Ishikawa (cell line): ENCODE measurements around the gene ABCC3.

Experiments used
- CEBPB ChIP-seq: IDR thresholded peaks from 2 replicates; pipeline ENCODE4 v1.6.1; 2012
- CREB1 ChIP-seq: IDR thresholded peaks from 2 replicates; pipeline ENCODE4 v1.6.1; 2012; ENCODE audit warnings: low read depth
- EGR1 ChIP-seq: IDR thresholded peaks from 2 replicates; pipeline ENCODE4 v1.6.1; 2012
- EP300 ChIP-seq: IDR thresholded peaks from 2 replicates; pipeline ENCODE4 v1.6.1; 2012; ENCODE audit warnings: borderline replicate concordance
- FOXM1 ChIP-seq: IDR thresholded peaks from 2 replicates; pipeline ENCODE4 v1.6.1; 2012; ENCODE audit warnings: low read depth, borderline replicate concordance
- NFIC ChIP-seq: IDR thresholded peaks from 2 replicates; pipeline ENCODE4 v1.6.1; 2012
- RAD21 ChIP-seq: IDR thresholded peaks from 2 replicates; pipeline ENCODE4 v1.6.1; 2012; ENCODE audit warnings: low read depth
- TAF1 ChIP-seq: IDR thresholded peaks from 2 replicates; pipeline ENCODE4 v1.6.1; 2012; ENCODE audit warnings: low read depth, mild to moderate bottlenecking
- TCF12 ChIP-seq: IDR thresholded peaks from 2 replicates; pipeline ENCODE4 v1.6.1; 2012; ENCODE audit warnings: low read depth
- TEAD4 ChIP-seq: IDR thresholded peaks from 2 replicates; pipeline ENCODE4 v1.6.1; 2012
- YY1 ChIP-seq: IDR thresholded peaks from 2 replicates; pipeline ENCODE4 v1.6.1; 2012; ENCODE audit warnings: low read depth
- ZBTB7A ChIP-seq: IDR thresholded peaks from 2 replicates; pipeline ENCODE4 v1.6.1; 2012; ENCODE audit warnings: low read depth
- TF ChIP-seq, protein P1 (sequence below): IDR thresholded peaks from 2 replicates; pipeline ENCODE4 v1.6.1; 2012; ENCODE audit warnings: low read depth, mild to moderate bottlenecking
- TF ChIP-seq, protein P2 (sequence below): IDR thresholded peaks from 2 replicates; pipeline ENCODE4 v1.6.1; 2012
- TF ChIP-seq, protein P3 (sequence below): IDR thresholded peaks from 2 replicates; pipeline ENCODE4 v1.6.1; 2012

ABCC3 gene

DNA sequence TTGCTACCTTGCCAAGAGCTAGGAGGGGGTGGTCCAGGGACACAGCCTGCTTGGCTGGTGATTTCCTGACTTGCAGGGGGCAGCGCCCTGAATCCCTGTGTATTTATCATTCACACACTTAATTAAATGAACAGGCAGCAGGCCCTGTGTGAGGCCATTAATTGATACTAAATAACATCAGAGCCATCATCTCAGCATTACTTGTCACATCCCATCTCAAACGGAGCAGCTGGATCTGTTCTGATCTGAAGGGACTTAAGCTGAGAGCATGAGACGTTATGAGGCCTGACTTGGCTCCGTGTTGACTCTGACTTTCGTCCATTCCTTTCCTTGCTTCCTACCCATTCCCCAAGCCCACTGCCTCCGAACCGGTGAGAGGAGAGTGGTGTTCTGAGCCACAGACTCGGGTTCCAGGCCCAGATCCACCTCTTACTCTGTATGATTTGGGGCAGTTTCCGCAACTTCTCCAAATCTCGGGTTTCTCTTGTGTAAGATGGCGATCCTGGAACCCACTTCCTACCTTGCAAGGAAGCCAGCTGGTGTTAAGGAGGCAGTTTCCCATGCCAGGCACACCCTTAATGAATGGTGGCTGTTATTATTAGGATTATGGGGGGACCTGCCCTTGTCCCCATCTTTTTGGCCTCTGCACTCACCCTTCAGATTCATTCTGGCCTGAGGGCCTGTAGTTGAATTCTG is 40.4 kb upstream of the ABCC3 start:
- TF ChIP-seq, protein P1, sequence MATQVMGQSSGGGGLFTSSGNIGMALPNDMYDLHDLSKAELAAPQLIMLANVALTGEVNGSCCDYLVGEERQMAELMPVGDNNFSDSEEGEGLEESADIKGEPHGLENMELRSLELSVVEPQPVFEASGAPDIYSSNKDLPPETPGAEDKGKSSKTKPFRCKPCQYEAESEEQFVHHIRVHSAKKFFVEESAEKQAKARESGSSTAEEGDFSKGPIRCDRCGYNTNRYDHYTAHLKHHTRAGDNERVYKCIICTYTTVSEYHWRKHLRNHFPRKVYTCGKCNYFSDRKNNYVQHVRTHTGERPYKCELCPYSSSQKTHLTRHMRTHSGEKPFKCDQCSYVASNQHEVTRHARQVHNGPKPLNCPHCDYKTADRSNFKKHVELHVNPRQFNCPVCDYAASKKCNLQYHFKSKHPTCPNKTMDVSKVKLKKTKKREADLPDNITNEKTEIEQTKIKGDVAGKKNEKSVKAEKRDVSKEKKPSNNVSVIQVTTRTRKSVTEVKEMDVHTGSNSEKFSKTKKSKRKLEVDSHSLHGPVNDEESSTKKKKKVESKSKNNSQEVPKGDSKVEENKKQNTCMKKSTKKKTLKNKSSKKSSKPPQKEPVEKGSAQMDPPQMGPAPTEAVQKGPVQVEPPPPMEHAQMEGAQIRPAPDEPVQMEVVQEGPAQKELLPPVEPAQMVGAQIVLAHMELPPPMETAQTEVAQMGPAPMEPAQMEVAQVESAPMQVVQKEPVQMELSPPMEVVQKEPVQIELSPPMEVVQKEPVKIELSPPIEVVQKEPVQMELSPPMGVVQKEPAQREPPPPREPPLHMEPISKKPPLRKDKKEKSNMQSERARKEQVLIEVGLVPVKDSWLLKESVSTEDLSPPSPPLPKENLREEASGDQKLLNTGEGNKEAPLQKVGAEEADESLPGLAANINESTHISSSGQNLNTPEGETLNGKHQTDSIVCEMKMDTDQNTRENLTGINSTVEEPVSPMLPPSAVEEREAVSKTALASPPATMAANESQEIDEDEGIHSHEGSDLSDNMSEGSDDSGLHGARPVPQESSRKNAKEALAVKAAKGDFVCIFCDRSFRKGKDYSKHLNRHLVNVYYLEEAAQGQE, result no peak
- no peak for TF ChIP-seq TEAD4
- TF ChIP-seq TAF1, result no peak
- TF ChIP-seq ZBTB7A, result no peak
- TF ChIP-seq, protein P2, sequence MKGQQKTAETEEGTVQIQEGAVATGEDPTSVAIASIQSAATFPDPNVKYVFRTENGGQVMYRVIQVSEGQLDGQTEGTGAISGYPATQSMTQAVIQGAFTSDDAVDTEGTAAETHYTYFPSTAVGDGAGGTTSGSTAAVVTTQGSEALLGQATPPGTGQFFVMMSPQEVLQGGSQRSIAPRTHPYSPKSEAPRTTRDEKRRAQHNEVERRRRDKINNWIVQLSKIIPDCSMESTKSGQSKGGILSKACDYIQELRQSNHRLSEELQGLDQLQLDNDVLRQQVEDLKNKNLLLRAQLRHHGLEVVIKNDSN, result no peak
- no peak for TF ChIP-seq CREB1
- no peak for TF ChIP-seq EGR1
- TF ChIP-seq, protein P3, sequence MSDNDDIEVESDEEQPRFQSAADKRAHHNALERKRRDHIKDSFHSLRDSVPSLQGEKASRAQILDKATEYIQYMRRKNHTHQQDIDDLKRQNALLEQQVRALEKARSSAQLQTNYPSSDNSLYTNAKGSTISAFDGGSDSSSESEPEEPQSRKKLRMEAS, result no peak
- TF ChIP-seq NFIC, result no peak
- no peak for TF ChIP-seq YY1
- TF ChIP-seq TCF12, result no peak
- no peak for TF ChIP-seq FOXM1
- no peak for TF ChIP-seq EP300
- TF ChIP-seq RAD21, result no peak
- no peak for TF ChIP-seq CEBPB

DNA sequence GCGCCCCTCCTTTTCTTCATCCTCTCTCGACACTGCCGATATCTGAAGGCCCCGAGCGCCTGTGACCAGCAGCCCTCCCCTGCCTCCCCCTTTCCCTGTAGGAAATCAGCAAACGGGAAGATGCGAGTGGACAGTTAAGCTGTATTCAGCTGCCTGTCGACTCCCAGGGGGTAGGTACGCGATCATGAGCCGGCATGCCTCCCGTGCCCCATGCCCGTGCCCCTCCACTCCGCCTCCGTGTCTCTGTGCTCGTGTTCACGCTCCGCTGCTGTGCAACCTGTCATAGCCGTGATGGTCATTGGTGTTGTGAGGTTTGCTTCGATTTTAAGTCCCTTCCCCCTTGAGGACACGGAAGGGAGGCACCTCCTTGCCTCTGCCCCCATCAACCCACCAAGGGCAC is 39.8 kb upstream of the ABCC3 start:
- no peak for TF ChIP-seq TAF1
- TF ChIP-seq, protein P1, result no peak
- TF ChIP-seq FOXM1, result no peak
- TF ChIP-seq NFIC, result no peak
- TF ChIP-seq RAD21, result no peak
- TF ChIP-seq, protein P2, result no peak
- TF ChIP-seq, protein P3, result no peak
- TF ChIP-seq ZBTB7A, result no peak
- no peak for TF ChIP-seq CEBPB
- TF ChIP-seq TCF12, result no peak
- TF ChIP-seq YY1, result no peak
- TF ChIP-seq EGR1, result no peak
- TF ChIP-seq CREB1, result no peak
- TF ChIP-seq TEAD4, result no peak
- no peak for TF ChIP-seq EP300

DNA sequence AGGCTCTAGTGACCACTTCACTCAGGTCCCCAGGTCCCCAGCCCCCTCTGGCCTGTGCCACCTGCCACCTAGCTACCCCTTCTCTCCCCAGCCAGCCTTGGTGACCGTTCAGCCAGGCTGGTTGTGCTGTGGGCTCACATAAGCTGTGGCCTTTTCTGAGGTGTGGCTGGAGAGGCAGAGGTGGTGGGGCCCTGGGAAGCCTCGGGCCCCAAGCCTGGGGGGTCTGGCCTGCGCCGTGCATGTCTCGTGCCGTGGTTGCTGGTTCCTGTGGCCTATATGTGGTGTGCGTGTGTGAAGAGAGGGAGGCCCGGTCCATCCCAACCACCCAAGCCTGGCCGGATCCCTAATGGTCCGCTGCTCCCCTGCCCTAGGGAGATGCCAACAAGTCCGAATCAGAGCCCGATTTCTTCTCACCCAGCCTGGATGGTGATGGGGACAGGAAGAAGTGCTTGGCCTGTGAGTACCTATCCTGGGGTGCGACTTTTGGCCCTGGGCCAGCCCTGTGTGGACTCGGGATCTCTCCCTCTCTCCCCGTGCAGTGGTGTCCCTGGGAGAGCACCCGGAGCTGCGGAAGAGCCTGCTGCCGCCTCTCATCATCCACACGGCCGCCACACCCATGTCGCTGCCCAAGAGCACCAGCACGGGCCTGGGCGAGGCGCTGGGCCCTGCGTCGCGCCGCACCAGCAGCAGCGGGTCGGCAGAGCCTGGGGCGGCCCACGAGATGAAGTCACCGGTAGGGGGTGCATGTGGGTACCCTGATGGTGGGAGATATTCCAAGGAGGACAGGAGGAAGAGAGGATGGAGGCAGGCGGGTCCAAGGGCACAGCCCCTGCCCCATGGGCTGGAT is 38.3 kb upstream of the ABCC3 start:
- TF ChIP-seq, protein P3, result no peak
- no peak for TF ChIP-seq TAF1
- TF ChIP-seq TEAD4, result no peak
- TF ChIP-seq ZBTB7A, result no peak
- TF ChIP-seq CREB1, result no peak
- TF ChIP-seq CEBPB, result no peak
- TF ChIP-seq FOXM1, result no peak
- TF ChIP-seq, protein P2, result no peak
- TF ChIP-seq TCF12, result no peak

DNA sequence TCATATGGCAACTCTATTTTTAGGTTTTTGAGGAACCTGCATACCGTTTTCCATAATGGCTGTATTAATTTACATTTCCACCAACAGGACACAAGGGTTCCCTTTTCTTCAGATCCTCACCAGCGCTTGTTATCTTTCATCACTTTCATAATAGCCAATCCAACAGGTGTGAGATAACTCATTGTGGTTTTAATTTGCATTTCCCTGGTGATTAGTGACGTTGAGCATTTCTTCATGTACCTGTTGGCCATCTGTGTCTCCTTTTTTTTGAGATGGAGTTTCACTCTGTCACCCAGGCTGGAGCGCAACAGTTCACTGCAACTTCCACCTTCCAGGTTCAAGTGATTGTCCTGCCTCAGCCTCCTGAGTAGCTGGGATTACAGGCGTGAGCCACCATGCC is 36.2 kb upstream of the ABCC3 start:
- TF ChIP-seq TAF1 (no peak), CREB1 (no peak), ZBTB7A (no peak), CEBPB (no peak), RAD21 (no peak), NFIC (no peak), EGR1 (no peak), TCF12 (no peak), TEAD4 (no peak), FOXM1 (no peak), EP300 (no peak), YY1 (no peak)
- TF ChIP-seq, protein P2, result no peak
- TF ChIP-seq, protein P3, result no peak
- TF ChIP-seq, protein P1, result no peak
